ENCODE measurements around the gene GAREM1.

GAREM1 gene

DNA sequence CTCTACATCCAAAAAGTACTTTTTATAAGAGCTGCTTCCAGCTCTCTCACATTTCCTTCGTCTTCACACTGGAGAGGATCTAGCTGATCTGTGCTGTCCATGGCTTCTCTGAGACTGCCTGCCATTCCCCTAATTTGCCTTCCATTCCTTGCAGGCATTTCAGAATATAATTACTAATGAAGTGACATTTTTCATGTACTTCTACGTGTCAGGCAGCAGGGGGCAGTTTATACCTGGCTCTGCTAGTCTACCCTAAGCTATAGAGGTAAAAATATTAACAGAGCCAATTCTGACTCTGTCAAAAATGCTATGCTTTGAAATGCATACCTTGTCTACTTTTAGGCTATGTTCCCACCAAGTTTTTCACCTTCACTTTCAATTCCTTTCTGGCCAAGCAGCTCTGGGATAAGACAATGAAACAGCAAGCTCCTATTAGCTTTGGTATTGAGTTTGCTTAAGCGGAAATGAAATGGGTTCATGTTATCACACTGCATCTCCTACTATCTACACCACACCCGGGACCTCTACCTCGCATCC lies 198.9 kb downstream of the GAREM1 start:
- TF ChIP-seq, protein P1, sequence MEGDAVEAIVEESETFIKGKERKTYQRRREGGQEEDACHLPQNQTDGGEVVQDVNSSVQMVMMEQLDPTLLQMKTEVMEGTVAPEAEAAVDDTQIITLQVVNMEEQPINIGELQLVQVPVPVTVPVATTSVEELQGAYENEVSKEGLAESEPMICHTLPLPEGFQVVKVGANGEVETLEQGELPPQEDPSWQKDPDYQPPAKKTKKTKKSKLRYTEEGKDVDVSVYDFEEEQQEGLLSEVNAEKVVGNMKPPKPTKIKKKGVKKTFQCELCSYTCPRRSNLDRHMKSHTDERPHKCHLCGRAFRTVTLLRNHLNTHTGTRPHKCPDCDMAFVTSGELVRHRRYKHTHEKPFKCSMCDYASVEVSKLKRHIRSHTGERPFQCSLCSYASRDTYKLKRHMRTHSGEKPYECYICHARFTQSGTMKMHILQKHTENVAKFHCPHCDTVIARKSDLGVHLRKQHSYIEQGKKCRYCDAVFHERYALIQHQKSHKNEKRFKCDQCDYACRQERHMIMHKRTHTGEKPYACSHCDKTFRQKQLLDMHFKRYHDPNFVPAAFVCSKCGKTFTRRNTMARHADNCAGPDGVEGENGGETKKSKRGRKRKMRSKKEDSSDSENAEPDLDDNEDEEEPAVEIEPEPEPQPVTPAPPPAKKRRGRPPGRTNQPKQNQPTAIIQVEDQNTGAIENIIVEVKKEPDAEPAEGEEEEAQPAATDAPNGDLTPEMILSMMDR (IDR thresholded peaks at IDR 0.05) = peak; percentile 68 to 79
- intact Hi-C loops (cut with DNase I; ENCODE audit: low total_unique reads) = loop anchor here (1.0 to 10.0 kb wide), 2 partner anchors 107 to 200 kb away; no protein-coding TSS in a partner anchor
- no peaks in the 10 kb centered on the region for H3K27me3 ChIP-seq
- H3K36me3 ChIP-seq = peaks cover 25 to 34% (median 27%) of the 10 kb centered on the region in 3 donors
- H3K4me3 ChIP-seq = no peak overlapping the region
- H3K4me1 ChIP-seq = peaks cover 0 to 18% (median 13%) of the 10 kb centered on the region in 4 donors
- no peaks in the 10 kb centered on the region for H3K9me3 ChIP-seq
- peak overlapping the region in 1 of 2 donors; percentile 11 for H3K27ac ChIP-seq
- DNase-seq = no peak

- H3K27ac ChIP-seq = no peak overlapping the region
- peaks cover 0 to 12% (median 6%) of the 10 kb centered on the region in 4 donors for H3K4me1 ChIP-seq
- no peak overlapping the region for H3K4me3 ChIP-seq
- peaks cover 26 to 34% (median 27%) of the 10 kb centered on the region in 3 donors for H3K36me3 ChIP-seq
- no peaks in the 10 kb centered on the region for H3K9me3 ChIP-seq
- no peak for DNase-seq
- intact Hi-C loops (cut with DNase I; ENCODE audit: low total_unique reads) = loop anchor here (10.0 kb wide), 1 partner anchor 106 kb away; no protein-coding TSS in a partner anchor
- no peaks in the 10 kb centered on the region for H3K27me3 ChIP-seq
- TF ChIP-seq, protein P1 (IDR thresholded peaks at IDR 0.05) = no peak
Observed at GRCh38 chr18:32270341-32270740, 200.3 kb downstream of the GAREM1 start.

DNA sequence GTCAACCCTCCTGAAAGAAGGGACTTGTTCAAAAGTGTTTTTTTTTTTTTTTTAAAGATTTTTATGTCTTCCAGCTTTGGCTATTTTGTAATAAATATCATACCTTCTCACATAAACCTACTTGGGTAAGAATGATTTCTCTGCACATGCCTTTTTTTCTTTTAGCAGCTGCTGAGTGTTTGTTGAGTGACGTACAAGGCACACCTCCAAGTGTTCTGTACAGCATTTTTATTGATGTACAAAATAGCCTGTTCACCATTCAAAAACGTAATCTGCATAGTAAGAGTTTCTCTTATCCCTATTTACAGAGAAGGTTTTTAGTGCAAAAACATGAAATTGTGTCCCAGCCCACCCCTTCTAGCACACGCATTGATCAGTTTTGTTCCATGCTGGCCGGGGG lies 203.2 kb downstream of the GAREM1 start:
- intact Hi-C loops (cut with DNase I; ENCODE audit: low total_unique reads) = loop anchor here (10.0 kb wide), 1 partner anchor 287 kb away; no protein-coding TSS in a partner anchor
- no peaks in the 10 kb centered on the region for H3K9me3 ChIP-seq
- no peak overlapping the region for H3K4me3 ChIP-seq
- peaks cover 26 to 34% (median 27%) of the 10 kb centered on the region in 3 donors for H3K36me3 ChIP-seq
- peaks cover 0 to 12% (median 6%) of the 10 kb centered on the region in 4 donors for H3K4me1 ChIP-seq
- no peaks in the 10 kb centered on the region for H3K27me3 ChIP-seq
- TF ChIP-seq, protein P1 (IDR thresholded peaks at IDR 0.05) = no peak
- no peak for DNase-seq
- H3K27ac ChIP-seq = no peak overlapping the region

GRCh38 chr18:32264401-32264800 lies 206.3 kb downstream of the GAREM1 start:
- no peak overlapping the region for H3K4me3 ChIP-seq
- no peaks in the 10 kb centered on the region for H3K27me3 ChIP-seq
- H3K4me1 ChIP-seq = no peaks in the 10 kb centered on the region
- DNase-seq = no peak
- no peaks in the 10 kb centered on the region for H3K9me3 ChIP-seq
- TF ChIP-seq, protein P1 (IDR thresholded peaks at IDR 0.05) = no peak
- H3K36me3 ChIP-seq = peaks cover 18 to 26% (median 25%) of the 10 kb centered on the region in 3 donors
- intact Hi-C loops (cut with DNase I; ENCODE audit: low total_unique reads) = loop anchor here (10.0 kb wide), 1 partner anchor 290 kb away; no protein-coding TSS in a partner anchor
- no peak overlapping the region for H3K27ac ChIP-seq

DNA sequence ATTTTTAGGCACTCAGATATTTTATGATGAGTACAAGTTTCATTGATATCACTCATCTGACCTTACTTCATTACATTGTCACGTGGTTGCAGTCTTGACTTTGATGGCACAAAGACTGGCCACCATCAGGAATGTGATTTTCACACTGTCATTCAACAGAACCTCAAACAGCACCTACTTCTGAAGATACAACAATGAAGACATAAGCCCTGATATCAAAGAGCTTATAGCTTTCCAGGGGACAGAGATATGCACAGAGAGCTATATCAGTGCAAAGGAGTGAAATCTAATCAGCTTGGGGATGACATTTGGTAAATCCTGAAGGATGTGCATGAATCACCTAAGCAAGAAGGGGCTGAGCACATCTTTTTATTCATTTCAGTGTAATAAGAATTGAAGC lies 208.6 kb downstream of the GAREM1 start:
- no peak for DNase-seq
- TF ChIP-seq, protein P1 (IDR thresholded peaks at IDR 0.05) = no peak
- H3K9me3 ChIP-seq = no peaks in the 10 kb centered on the region
- no peaks in the 10 kb centered on the region for H3K4me1 ChIP-seq
- H3K4me3 ChIP-seq = no peak overlapping the region
- H3K27me3 ChIP-seq = no peaks in the 10 kb centered on the region
- H3K27ac ChIP-seq = no peak overlapping the region
- intact Hi-C loops (cut with DNase I; ENCODE audit: low total_unique reads) = loop anchor here (10.0 kb wide), 1 partner anchor 293 kb away; no protein-coding TSS in a partner anchor
- H3K36me3 ChIP-seq = peaks cover 0 to 4% (median 2%) of the 10 kb centered on the region in 3 donors

All from tibial artery (tissue), 4 donors.